ENCODE results near the gene RTL10.
A peak's percentile ranks its signal among the peaks of the same experiment; 100 is the strongest.

RTL10 gene

GRCh38 chr22:19877626-19878339, 23.1 kb upstream of the RTL10 start:
- Histone ChIP-seq H3K27ac (ENCODE audit: extremely low read depth, low read depth, low read length) (no peak overlapping the region), H3K4me1 (ENCODE audit: control insufficient read depth, insufficient read depth, low read length) (peaks cover 29% of the 10 kb centered on the region), H3K36me3 (ENCODE audit: control insufficient read depth in 2 of 2, insufficient read depth in 1 of 2, low read length in 2 of 2) (no peaks in the 10 kb centered on the region), H3K9me3 (ENCODE audit: control insufficient read depth, insufficient read depth, low read depth, low read length) (no peaks in the 10 kb centered on the region), H3K4me3 (ENCODE audit: low read depth, low read length) (no peak overlapping the region)
- CTCF ChIA-PET = no interaction called here
- POLR2A ChIA-PET = interaction anchor here (1.4 kb wide), 1 partner anchor 23 kb away, joined by 4 read pairs; no protein-coding TSS in a partner anchor
- 0 out of 2 replicates have a peak, but pooled peaks have one; percentile 4 for TF ChIP-seq BCL11B (tag by site-specific recombination; IDR thresholded peaks at IDR 0.05; ENCODE audit: low read depth)
- TF ChIP-seq ZNF280D (tag by site-specific recombination; IDR thresholded peaks at IDR 0.05) = no peak
- TF ChIP-seq BCL11A (tag by site-specific recombination; IDR thresholded peaks at IDR 0.05; ENCODE audit: low read depth) = 0 out of 2 replicates have a peak, but pooled peaks have one; percentile 4
- TF ChIP-seq ZBTB44 (tag by site-specific recombination; IDR thresholded peaks at IDR 0.05) = peak; percentile 52; the same call in 1 of the 2 replicates
- peak; percentile 56; the same call in 1 of the 2 replicates for TF ChIP-seq KLF1 (tag by site-specific recombination; IDR thresholded peaks at IDR 0.05)

- POLR2A ChIA-PET = interaction anchor here (0.6 kb wide), 1 partner anchor 65 kb away, joined by 3 read pairs; the partner anchor contains the start of genes COMT and TXNRD2
- H3K9me3 ChIP-seq (ENCODE audit: control insufficient read depth, insufficient read depth, low read depth, low read length) = no peaks in the 10 kb centered on the region
- H3K4me1 ChIP-seq (ENCODE audit: control insufficient read depth, insufficient read depth, low read length) = peaks cover 29% of the 10 kb centered on the region
- no peaks in the 10 kb centered on the region for H3K36me3 ChIP-seq (ENCODE audit: control insufficient read depth in 2 of 2, insufficient read depth in 1 of 2, low read length in 2 of 2)
- H3K4me3 ChIP-seq (ENCODE audit: low read depth, low read length) = no peak overlapping the region
- TF ChIP-seq PRDM2 (tag by site-specific recombination; IDR thresholded peaks at IDR 0.05; ENCODE audit: borderline replicate concordance) (no peak), ZNF76 (tag by site-specific recombination; IDR thresholded peaks at IDR 0.05; ENCODE audit: borderline replicate concordance, low read depth) (no peak), BCL11B (tag by site-specific recombination; IDR thresholded peaks at IDR 0.05; ENCODE audit: low read depth) (0 out of 2 replicates have a peak, but pooled peaks have one; percentile 11), GLIS1 (tag by site-specific recombination; IDR thresholded peaks at IDR 0.05) (peak; percentile 62), GLIS2 (tag by site-specific recombination; IDR thresholded peaks at IDR 0.05) (peak; percentile 61), ZIC2 (tag by site-specific recombination; IDR thresholded peaks at IDR 0.05) (peak; percentile 54), EGR2 (tag by site-specific recombination; IDR thresholded peaks at IDR 0.05; ENCODE audit: low read depth) (peak; percentile 73), ZFHX2 (tag by site-specific recombination; conservative IDR thresholded peaks at IDR 0.05) (peak; percentile 78), KLF1 (tag by site-specific recombination; IDR thresholded peaks at IDR 0.05) (peak; percentile 63), ZNF404 (tag by site-specific recombination; IDR thresholded peaks at IDR 0.05) (no peak), BCL11A (tag by site-specific recombination; IDR thresholded peaks at IDR 0.05; ENCODE audit: low read depth) (0 out of 2 replicates have a peak, but pooled peaks have one; percentile 6)
- CTCF ChIA-PET = interaction anchor here (0.6 kb wide), 1 partner anchor 72 kb away, joined by 3 read pairs; no protein-coding TSS in a partner anchor
- H3K27ac ChIP-seq (ENCODE audit: extremely low read depth, low read depth, low read length) = no peak overlapping the region
These were observed 22.4 kb upstream of the RTL10 start for GRCh38 chr22:19876941-19877625.
